Endothelial cell of umbilical vein (primary cell): ENCODE results near the gene TTR.

Experiments used
- EZH2 ChIP-seq: IDR thresholded peaks from 2 replicates; pipeline ENCODE4 v1.6.1; 2012; ENCODE audit warnings: borderline replicate concordance, low read depth, mild to moderate bottlenecking, moderate library complexity, low read length, inconsistent platforms; ENCODE audit not compliant: severe bottlenecking
- MAX ChIP-seq: IDR thresholded peaks from 2 replicates; pipeline ENCODE4 v1.6.1; 2011; ENCODE audit not compliant: insufficient read depth, insufficient read length
- POLR2A ChIP-seq: IDR thresholded peaks from 2 replicates; pipeline ENCODE4 v1.6.1; 2012; ENCODE audit warnings: low read depth, mild to moderate bottlenecking, control low read depth, low read length
- TF ChIP-seq, protein P1 (sequence below), 2 donors: IDR thresholded peaks; 1 replicate in 1 of 2; 2 replicates in 1 of 2; pipeline ENCODE4 v1.5.1; 2011; ENCODE audit warnings: low read length in 2 of 2, mild to moderate bottlenecking in 2 of 2, moderate library complexity in 2 of 2, control low read depth in 1 of 2, inconsistent platforms in 1 of 2, low read depth in 1 of 2; ENCODE audit not compliant: insufficient read depth in 1 of 2; ENCODE audit errors: extremely low read depth in 1 of 2

DNA sequence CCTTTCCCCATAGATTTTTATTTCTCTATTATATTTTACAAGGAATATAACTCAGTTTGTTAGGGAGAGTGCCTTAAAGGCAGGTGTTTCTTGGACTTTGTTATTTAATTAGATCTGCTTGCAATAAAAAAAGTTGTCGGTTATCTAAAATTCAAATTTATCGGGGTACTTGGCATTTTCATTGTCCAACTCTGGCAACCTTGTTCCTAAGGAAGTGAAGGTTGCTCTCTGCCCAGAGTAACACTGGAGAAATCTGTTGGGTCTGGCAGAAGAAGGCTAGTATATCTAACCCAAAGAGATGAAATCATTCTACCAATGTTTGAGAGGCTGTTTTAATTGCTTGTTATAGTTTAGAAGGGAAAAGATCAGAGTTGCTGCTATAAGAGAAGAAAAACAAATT, 42.8 kb upstream of the TTR start:
- TF ChIP-seq, protein P1, sequence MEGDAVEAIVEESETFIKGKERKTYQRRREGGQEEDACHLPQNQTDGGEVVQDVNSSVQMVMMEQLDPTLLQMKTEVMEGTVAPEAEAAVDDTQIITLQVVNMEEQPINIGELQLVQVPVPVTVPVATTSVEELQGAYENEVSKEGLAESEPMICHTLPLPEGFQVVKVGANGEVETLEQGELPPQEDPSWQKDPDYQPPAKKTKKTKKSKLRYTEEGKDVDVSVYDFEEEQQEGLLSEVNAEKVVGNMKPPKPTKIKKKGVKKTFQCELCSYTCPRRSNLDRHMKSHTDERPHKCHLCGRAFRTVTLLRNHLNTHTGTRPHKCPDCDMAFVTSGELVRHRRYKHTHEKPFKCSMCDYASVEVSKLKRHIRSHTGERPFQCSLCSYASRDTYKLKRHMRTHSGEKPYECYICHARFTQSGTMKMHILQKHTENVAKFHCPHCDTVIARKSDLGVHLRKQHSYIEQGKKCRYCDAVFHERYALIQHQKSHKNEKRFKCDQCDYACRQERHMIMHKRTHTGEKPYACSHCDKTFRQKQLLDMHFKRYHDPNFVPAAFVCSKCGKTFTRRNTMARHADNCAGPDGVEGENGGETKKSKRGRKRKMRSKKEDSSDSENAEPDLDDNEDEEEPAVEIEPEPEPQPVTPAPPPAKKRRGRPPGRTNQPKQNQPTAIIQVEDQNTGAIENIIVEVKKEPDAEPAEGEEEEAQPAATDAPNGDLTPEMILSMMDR (IDR thresholded peaks at IDR 0.05; ENCODE audit: extremely low read depth in 1 of 2, insufficient read depth in 1 of 2, low read depth in 1 of 2, low read length in 2 of 2) = no peak
- TF ChIP-seq POLR2A (no peak), EZH2 (no peak), MAX (no peak)
